OCI-LY7 (cell line): ENCODE results near the gene C3orf52. TPM values are rescaled to one million over a fixed set of nuclear protein-coding genes. Genes with fewer than 3 reads are reported as not detected.

Experiments used
- BruUV-seq: library from RNA; stranded (reverse); fragments of 400-500 nt; replicated peaks from 2 replicates; lab custom pipeline; 2021; lab: Mats Ljungman, UMichigan
- CTCF ChIA-PET: fragments of 300-600 bp; sonication (Branson Sonifier 250); formaldehyde crosslinking; loops from one replicate; lab custom pipeline; 2022; ENCODE audit warnings: antibody characterized with exemption; ENCODE audit not compliant: unreplicated experiment; lab: Charles Lee
- POLR2A ChIA-PET: fragments of 300-600 bp; sonication (Branson Sonifier 250); formaldehyde crosslinking; loops from one replicate; lab custom pipeline; 2022; ENCODE audit warnings: antibody characterized with exemption; lab: Charles Lee
- DNase-seq: peaks from one replicate; pipeline ENCODE4 v3.0.0-alpha.2; 2015; ENCODE audit warnings: low spot score
- H2AFZ ChIP-seq: fragments of 200-600 bp; sonication (generic), shearing (Covaris generic); 2 replicates; pipeline ENCODE4 v1.6.1; 2014; ENCODE audit warnings: mild to moderate bottlenecking, antibody characterized with exemption, low read length, moderate library complexity
- H3K27ac ChIP-seq: fragments of 200-600 bp; sonication (generic); 2 replicates; pipeline ENCODE4 v1.5.1; 2014; ENCODE audit warnings: mixed run types, low read depth, mild to moderate bottlenecking, moderate library complexity, low read length, inconsistent platforms; ENCODE audit not compliant: poor library complexity, severe bottlenecking
- H3K36me3 ChIP-seq: fragments of 200-600 bp; sonication (generic); 2 replicates; pipeline ENCODE4 v1.6.1; 2014; ENCODE audit warnings: mild to moderate bottlenecking, antibody characterized with exemption, low read length, moderate library complexity, mixed read lengths; ENCODE audit not compliant: insufficient read depth
- H3K4me1 ChIP-seq: fragments of 200-600 bp; sonication (generic); 2 replicates; pipeline ENCODE4 v1.5.1; 2014; ENCODE audit warnings: mild to moderate bottlenecking, low read length; ENCODE audit not compliant: insufficient read depth, poor library complexity, severe bottlenecking
- H3K4me2 ChIP-seq: fragments of 200-600 bp; sonication (generic); 2 replicates; pipeline ENCODE4 v1.6.1; 2014; ENCODE audit warnings: mild to moderate bottlenecking, low read length
- H3K4me3 ChIP-seq: fragments of 200-600 bp; sonication (generic); 2 replicates; pipeline ENCODE4 v1.5.1; 2014; ENCODE audit warnings: mild to moderate bottlenecking, low read depth, low read length; ENCODE audit not compliant: poor library complexity, severe bottlenecking
- H3K79me2 ChIP-seq: fragments of 200-600 bp; sonication (generic); 2 replicates; pipeline ENCODE4 v1.6.1; 2016; ENCODE audit warnings: low read depth, mild to moderate bottlenecking, low read length, moderate library complexity, mixed read lengths; ENCODE audit not compliant: insufficient read depth
- H3K9me2 ChIP-seq: fragments of 200-600 bp; sonication (generic); 2 replicates; pipeline ENCODE4 v1.6.1; 2016; ENCODE audit warnings: mild to moderate bottlenecking, low read length, mixed read lengths; ENCODE audit not compliant: insufficient read depth
- H3K9me3 ChIP-seq: fragments of 200-600 bp; sonication (generic); 2 replicates; pipeline ENCODE4 v1.6.1; 2014; ENCODE audit warnings: mild to moderate bottlenecking, mixed run types, low read length, mixed read lengths
- H4K20me1 ChIP-seq: fragments of 200-600 bp; sonication (generic); 2 replicates; pipeline ENCODE4 v1.6.1; 2014; ENCODE audit warnings: mild to moderate bottlenecking, antibody characterized with exemption, low read length, moderate library complexity, mixed read lengths; ENCODE audit not compliant: insufficient read depth
- CTCF ChIP-seq: fragments of 200-600 bp; sonication (generic); conservative IDR thresholded peaks from 2 replicates; pipeline ENCODE4 v1.5.1; 2014; ENCODE audit warnings: mild to moderate bottlenecking, antibody characterized with exemption, low read length, moderate library complexity, mixed read lengths
- EZH2phosphoT487 ChIP-seq: fragments of 200-600 bp; sonication (generic); IDR thresholded peaks from 2 replicates; pipeline ENCODE4 v1.6.1; 2018; ENCODE audit warnings: low read depth, borderline replicate concordance, mild to moderate bottlenecking, mixed run types, antibody characterized with exemption, low read length, moderate library complexity, mixed read lengths
- intact Hi-C: fragments of 100-400 bp; cut with micrococcal nuclease; formaldehyde crosslinking; loops from one replicate; pipeline ENCODE4 v1.10.0; 2022; ENCODE audit not compliant: unreplicated experiment
- total RNA-seq, 2 experiments: library from RNA; depleted of rRNA in 1 of 2; stranded (reverse); fragments of >200 nt in 1 of 2; shearing (Covaris generic) in 1 of 2; gene quantifications; 2 replicates each; pipeline ENCODE4 v1.2.3, GENCODE V29; 2014 to 2022

The C3orf52 gene
- total RNA-seq, 2 experiments from 2014 or later: 11.2 to 19.0 TPM

GRCh38 chr3:112111785-112112402, 25.7 kb downstream of the C3orf52 start:
- TF ChIP-seq CTCF (peak; percentile 99), EZH2phosphoT487 (no peak)
- Histone ChIP-seq H2AFZ (peak overlapping the region; percentile 75), H3K9me3 (no peaks in the 10 kb centered on the region), H3K4me2 (peak overlapping the region; percentile 57), H3K79me2 (no peaks in the 10 kb centered on the region; the same call in 1 of the 2 replicates), H3K27ac (peak overlapping the region; percentile 99), H4K20me1 (no peaks in the 10 kb centered on the region), H3K36me3 (peaks cover 20% of the 10 kb centered on the region), H3K4me3 (no peak overlapping the region), H3K4me1 (peaks cover 83% of the 10 kb centered on the region), H3K9me2 (no peaks in the 10 kb centered on the region)
- ChIA-PET CTCF (interaction anchor here (0.5 to 1.6 kb wide), 18 partner anchors 13 to 450 kb away, joined by 3 to 19 read pairs (median 4); partner anchors contain the start of genes ABHD10, ATG3, GCSAM and SLC35A5), POLR2A (interaction anchor here (0.6 to 7.4 kb wide), 22 partner anchors 9 to 448 kb away, joined by 3 to 169 read pairs (median 4); partner anchors contain the start of genes BTLA, GCSAM and SLC9C1)
- intact Hi-C loops: loop anchor here (1.0 to 5.0 kb wide), 7 partner anchors 181 to 450 kb away; partner anchors contain the start of genes ATG3, BTLA and SLC35A5
- no TSS peak for BruUV-seq
- DNase-seq: peak; percentile 96

- ChIA-PET POLR2A (interaction anchor here (0.7 to 9.4 kb wide), 6 partner anchors 13 to 384 kb away, joined by 4 to 566 read pairs (median 4); partner anchors contain the start of genes GCSAM and SLC9C1), CTCF (interaction anchor here (1.0 to 1.4 kb wide), 2 partner anchors 10 to 18 kb away, joined by 3 to 5 read pairs; no protein-coding TSS in a partner anchor)
- Histone ChIP-seq H4K20me1 (no peaks in the 10 kb centered on the region), H3K4me2 (peak overlapping the region; percentile 57), H3K9me3 (no peaks in the 10 kb centered on the region), H3K36me3 (peaks cover 33% of the 10 kb centered on the region), H3K9me2 (no peaks in the 10 kb centered on the region), H3K4me1 (peaks cover 89% of the 10 kb centered on the region), H3K4me3 (peak overlapping the region; percentile 27), H3K79me2 (peaks cover 6% of the 10 kb centered on the region; the same call in 1 of the 2 replicates), H3K27ac (peak overlapping the region; percentile 99), H2AFZ (no peak overlapping the region)
- peak; percentile 80 for DNase-seq
- intact Hi-C loops: loop anchor here (1.0 to 5.0 kb wide), 4 partner anchors 18 to 448 kb away; partner anchors contain the start of genes ATG3, BTLA and SLC35A5
- TF ChIP-seq CTCF: no peak
- no peak for TF ChIP-seq EZH2phosphoT487
- TSS peak; percentile 55 for BruUV-seq
Measured at GRCh38 chr3:112114576-112115160, 28.5 kb downstream of the C3orf52 start.
